Activated T-cell treated with anti-CD3 and anti-CD28 coated beads for 1 hour (primary cell): Measurements from ENCODE around the gene NAPG.
"Not testable (repeated sequence)": the region's sequence is repeated elsewhere in the genome, so short reads cannot be mapped to it uniquely, and the experiment has no call there.

ENCODE experiments used
- DNase-seq: peaks from one replicate; pipeline ENCODE4 v3.0.0-alpha.2; 2020; ENCODE audit warnings: low read depth

Gene NAPG

DNA sequence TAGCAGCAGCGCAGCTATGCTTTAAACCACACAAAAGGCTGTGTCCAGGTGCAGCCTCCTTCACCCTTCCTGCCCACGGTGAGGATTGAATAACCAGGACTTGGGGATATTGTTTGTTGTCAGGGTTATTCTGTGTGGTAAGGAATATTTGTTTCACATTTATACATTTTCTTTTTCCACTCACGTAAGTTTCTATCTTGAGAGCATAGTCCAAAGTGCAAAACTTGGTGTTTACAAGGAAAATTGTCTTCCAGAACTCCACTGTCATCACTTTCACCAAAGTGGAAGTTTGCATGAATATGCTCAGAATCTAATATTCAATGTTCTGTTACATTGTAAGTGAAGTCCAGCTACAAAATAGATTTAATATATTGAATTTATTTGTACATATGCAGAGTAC, 26.4 kb downstream of the NAPG start:
- no peak for DNase-seq

GRCh38 chr18:10556251-10556650, 30.4 kb downstream of the NAPG start:
- not testable (repeated sequence) for DNase-seq

DNA sequence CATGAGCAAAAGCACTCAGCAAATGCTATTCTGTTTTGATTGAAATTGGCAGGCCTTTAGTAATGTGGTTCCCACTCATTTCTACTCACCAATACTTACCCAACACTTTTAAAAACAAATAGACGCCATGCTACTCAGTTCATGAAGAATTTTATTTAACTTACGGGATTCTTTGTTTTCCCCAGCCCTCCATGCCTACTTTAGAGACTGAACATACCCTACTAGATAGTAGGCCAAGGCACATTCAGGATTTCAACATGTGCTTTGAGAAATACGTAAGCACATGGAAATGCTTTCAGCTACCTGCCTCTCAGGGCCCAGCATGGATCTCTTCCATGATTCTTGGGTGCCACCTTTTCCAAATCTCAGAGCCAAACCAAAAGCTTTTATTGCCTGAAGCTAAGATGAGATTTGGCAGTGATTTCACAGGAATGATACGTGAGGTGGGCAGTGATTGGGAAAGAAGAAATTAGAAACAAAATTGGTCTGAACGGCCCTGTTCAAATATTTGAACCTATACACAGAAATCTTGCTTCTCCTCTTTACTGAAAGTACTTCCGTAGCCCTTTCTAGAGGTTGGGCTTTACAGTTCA, 31.4 kb downstream of the NAPG start:
- no peak for DNase-seq

- no peak for DNase-seq
These were observed 32.6 kb downstream of the NAPG start for GRCh38 chr18:10558243-10558966.

DNA sequence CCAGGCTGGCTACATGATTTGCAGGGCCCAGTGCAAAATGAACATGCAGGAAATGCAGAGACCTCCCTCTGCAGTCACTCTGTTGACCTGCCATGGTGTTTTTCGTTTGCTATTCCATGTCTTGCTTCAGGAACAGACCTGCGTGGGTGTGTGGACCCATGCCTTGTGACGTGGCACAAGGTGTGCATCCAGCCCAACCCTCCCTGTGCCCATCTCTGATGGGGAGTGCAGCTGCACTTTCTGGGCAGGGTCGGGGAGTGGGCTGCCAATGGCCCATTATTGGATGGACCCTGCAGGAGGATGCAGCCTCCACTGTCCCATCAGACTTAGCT, 33.1 kb downstream of the NAPG start:
- DNase-seq: no peak

DNA sequence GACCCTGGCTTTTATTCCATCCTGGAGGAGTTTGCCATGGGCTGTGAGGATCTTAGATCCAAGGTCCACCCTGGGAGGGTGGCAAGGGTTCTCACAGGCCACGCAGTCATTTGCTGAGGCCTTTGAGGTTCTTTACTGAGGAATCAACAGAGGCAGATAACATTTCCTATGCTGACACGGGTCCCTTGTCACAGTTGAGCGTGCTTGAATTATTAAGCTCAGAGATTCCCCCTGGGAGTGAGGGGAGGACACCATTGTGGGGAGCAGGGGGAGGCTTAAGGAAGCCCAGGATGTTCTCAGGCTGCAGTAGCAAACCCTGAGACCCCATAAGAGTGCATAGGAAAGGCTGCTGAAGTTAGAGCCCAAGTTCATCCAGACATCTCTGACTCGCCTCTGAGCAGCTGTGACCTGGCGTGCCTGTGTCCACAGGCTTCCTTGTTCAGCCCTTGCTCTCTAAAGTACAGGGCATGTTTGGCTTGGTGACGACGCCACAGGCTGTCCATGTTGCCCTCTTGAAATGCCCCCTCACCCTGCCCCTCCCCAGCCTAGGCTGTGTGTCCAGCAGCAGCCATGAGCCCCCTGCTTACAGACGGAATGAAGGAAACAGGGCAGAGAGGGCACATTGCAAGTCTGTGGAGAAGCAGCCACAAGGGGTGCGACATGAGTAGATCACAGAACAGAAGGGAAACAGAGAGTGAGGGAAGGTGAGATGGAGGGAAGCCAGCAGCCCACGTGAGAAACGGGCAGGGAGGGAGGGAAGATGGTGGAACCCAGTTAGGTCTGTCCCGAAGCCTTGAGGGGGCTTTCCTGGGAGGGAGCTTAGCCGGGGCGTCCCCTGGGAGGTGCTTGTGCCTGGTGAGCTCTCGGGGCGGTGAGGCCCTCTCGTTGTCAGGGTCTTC, 34.0 kb downstream of the NAPG start:
- DNase-seq: no peak

DNA sequence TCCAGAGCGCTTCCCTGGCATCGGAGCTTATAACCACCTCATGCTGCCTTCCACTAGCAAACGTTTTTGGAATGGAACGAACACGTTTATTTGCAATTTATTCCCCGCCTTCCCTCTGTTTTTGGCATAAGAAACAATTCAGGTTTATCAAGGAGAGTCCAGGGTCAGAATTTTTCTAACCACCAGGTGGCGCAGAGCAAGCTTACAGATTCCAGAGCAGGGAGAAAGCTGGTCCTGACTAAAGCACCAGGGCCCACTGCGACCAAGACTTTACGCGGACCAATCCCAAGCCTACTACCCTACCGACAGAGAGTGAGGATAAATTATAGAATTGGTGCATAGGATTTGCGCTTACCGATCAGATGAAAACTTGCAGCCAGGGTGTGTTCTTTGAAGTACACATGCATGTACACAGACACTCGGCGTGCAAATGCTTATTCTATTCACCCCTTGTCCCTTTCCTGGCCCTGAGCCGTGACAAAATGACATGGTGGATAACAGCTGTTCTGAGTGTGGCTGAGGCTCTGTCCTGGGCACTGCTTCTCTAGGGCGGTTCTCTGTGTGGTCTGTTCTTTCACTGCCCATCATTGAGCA, 34.7 kb downstream of the NAPG start:
- DNase-seq: peak; percentile 33

GRCh38 chr18:10562773-10563160, 36.9 kb downstream of the NAPG start:
- no peak for DNase-seq

- DNase-seq: no peak
These were observed 38.1 kb downstream of the NAPG start for GRCh38 chr18:10563886-10564285.

- DNase-seq: no peak
These were observed 39.3 kb downstream of the NAPG start for GRCh38 chr18:10564975-10565773.

- DNase-seq: no peak
These were observed 40.0 kb downstream of the NAPG start for GRCh38 chr18:10565835-10566234.

- no peak for DNase-seq
These were observed 40.6 kb downstream of the NAPG start for GRCh38 chr18:10566390-10566789.

DNA sequence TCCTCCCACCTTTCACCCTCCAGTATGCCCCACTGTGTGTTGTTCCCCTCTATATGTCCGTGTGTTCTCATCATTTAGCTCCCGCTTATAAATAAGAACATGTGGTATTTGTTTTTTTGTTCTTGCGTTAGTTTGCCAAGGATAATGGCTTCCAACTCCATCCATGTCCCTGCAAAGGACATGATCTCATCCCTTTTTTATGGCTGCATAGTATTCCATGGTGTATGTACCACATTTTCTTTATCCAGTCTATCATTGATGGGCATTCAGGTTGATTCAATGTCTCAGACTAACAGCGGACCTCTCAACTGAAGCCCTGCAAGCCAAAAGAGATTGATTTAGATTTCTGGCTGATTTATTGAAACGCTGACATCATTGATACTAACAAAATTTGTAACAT, 44.1 kb downstream of the NAPG start:
- DNase-seq: not testable (repeated sequence)

GRCh38 chr18:10570622-10571021, 44.8 kb downstream of the NAPG start:
- no peak for DNase-seq

DNA sequence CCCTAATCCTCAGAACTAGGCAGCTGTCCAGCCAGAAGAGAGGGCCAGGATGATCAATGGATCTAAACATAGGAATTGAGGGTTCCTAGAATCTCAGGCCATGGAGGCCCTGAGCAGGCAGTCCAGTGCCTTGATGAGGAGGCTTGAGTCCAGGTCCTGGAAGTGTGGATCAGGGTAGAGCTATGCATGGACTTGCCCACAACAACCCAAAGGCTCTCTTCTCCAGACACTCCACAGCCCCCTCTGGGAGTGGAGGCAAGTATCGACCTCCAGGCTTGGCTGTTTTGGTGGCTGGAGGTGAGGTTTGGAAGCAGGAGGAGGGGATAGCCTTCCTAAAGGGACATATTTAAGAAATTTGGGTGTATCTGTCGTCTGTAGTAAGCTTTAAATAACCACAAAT, 45.7 kb downstream of the NAPG start:
- no peak for DNase-seq

DNA sequence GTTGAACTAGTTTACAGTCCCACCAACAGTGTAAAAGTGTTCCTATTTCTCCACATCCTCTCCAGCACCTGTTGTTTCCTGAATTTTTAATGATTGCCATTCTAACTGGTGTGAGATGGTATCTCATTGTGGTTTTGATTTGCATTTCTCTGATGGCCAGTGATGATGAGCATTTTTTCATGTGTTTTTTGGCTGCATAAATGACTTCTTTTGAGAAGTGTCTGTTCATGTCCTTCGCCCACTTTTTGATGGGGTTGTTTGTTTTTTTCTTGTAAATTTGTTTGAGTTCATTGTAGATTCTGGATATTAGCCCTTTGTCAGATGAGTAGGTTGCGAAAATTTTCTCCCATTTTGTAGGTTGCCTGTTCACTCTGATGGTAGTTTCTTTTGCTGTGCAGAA, 47.4 kb downstream of the NAPG start:
- DNase-seq: not testable (repeated sequence)

- not testable (repeated sequence) for DNase-seq
These were observed 48.6 kb downstream of the NAPG start for GRCh38 chr18:10574412-10574811.

GRCh38 chr18:10577842-10578572, 52.2 kb downstream of the NAPG start:
- not testable (repeated sequence) for DNase-seq

DNA sequence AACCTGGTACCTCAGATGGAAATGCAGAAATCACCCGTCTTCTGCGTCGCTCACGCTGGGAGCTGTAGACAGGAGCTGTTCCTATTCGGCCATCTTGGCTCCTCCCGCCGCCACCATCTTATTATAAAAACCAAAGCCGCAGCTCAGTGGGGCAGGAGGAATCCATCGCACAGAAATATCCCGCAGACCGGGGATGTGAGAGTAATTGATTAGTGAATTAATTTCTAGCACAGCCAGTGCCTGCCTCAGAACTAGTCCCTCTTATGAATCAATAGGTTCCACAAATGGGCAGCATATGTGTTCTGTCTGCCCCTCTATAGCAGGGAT, 52.7 kb downstream of the NAPG start:
- DNase-seq: not testable (repeated sequence)

DNA sequence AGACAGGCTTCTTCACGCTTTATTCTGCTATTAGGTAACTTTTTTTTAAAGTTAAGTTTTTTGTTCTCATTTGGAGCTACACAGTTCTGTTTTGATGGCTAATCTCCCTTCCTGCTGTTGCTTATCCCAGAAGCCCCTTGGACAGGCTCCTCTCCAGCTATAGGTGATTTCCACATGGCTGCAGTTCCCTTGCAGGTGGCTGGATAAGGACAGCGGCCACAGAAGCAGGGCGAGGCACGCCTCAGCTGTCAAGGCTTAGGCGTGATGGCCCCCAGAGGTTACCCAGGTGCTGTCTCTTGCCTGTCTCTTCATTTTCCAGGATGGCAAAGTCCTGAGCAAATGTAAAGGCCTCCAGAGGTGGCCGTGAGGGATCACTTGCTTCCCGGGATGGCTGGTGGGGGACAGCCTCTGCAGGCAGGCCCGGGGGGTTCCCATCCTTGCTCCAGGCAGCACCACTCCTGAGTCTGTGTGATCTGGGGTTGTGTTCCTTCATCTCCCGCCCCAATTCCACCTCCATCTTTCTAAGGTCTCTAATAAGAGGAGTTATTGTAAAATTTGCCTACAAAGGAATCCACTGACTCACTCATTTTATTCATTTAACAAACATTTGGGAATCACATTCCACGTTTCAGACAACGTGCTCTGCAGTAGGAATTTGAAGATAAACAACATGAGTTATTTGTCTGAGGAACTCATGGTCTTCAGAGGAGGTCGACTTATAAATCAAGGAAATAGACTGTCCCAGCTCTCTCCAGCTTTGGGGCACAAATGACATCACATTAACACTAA, 53.4 kb downstream of the NAPG start:
- DNase-seq: no peak
